IPS-15b (cell line): Measurements from ENCODE around the gene IL17RD.

ENCODE experiments used
- H3K27me3 ChIP-seq: one replicate; pipeline ENCODE4 v1.6.1; 2013; ENCODE audit warnings: low read length; ENCODE audit not compliant: control insufficient read depth, insufficient read depth
- H3K36me3 ChIP-seq: one replicate; pipeline ENCODE4 v1.6.1; 2013; ENCODE audit warnings: low read length; ENCODE audit not compliant: control insufficient read depth, insufficient read depth
- H3K4me1 ChIP-seq: one replicate; pipeline ENCODE4 v1.6.1; 2013; ENCODE audit warnings: mild to moderate bottlenecking, low read length; ENCODE audit not compliant: control insufficient read depth, insufficient read depth
- H3K4me3 ChIP-seq: one replicate; pipeline ENCODE4 v1.5.1; 2013; ENCODE audit warnings: low read depth, low read length
- H3K9ac ChIP-seq: one replicate; pipeline ENCODE4 v1.6.1; 2013; ENCODE audit warnings: low read depth, mild to moderate bottlenecking, low read length
- H3K9me3 ChIP-seq: one replicate; pipeline ENCODE4 v1.6.1; 2013; ENCODE audit warnings: mild to moderate bottlenecking, low read length; ENCODE audit not compliant: control insufficient read depth, insufficient read depth

Gene IL17RD

GRCh38 chr3:57169108-57169507 is 4.0 kb upstream of the IL17RD start:
- Histone ChIP-seq H3K4me1 (peaks cover 2% of the 10 kb centered on the region), H3K27me3 (peaks cover 31% of the 10 kb centered on the region), H3K9ac (no peak overlapping the region), H3K4me3 (no peak overlapping the region), H3K9me3 (no peaks in the 10 kb centered on the region), H3K36me3 (no peaks in the 10 kb centered on the region)

- Histone ChIP-seq H3K4me3 (no peak overlapping the region), H3K27me3 (peaks cover 39% of the 10 kb centered on the region), H3K4me1 (peaks cover 7% of the 10 kb centered on the region), H3K9me3 (no peaks in the 10 kb centered on the region), H3K36me3 (no peaks in the 10 kb centered on the region), H3K9ac (no peak overlapping the region)
Observed at GRCh38 chr3:57168151-57168550, 3.0 kb upstream of the IL17RD start.

- Histone ChIP-seq H3K9ac (no peak overlapping the region), H3K4me1 (peaks cover 8% of the 10 kb centered on the region), H3K27me3 (peaks cover 50% of the 10 kb centered on the region), H3K4me3 (no peak overlapping the region), H3K36me3 (no peaks in the 10 kb centered on the region), H3K9me3 (no peaks in the 10 kb centered on the region)
Observed at GRCh38 chr3:57166660-57167059, 1.5 kb upstream of the IL17RD start.

GRCh38 chr3:57165641-57166040 is 488 bp upstream of the IL17RD start:
- no peak overlapping the region for H3K9ac ChIP-seq
- H3K36me3 ChIP-seq, result no peaks in the 10 kb centered on the region
- H3K4me1 ChIP-seq, result peaks cover 18% of the 10 kb centered on the region
- H3K4me3 ChIP-seq, result no peak overlapping the region
- H3K9me3 ChIP-seq, result no peaks in the 10 kb centered on the region
- H3K27me3 ChIP-seq, result peaks cover 50% of the 10 kb centered on the region

GRCh38 chr3:57164217-57164656 is 916 bp downstream of the IL17RD start:
- peak overlapping the region; percentile 56 for H3K9ac ChIP-seq

GRCh38 chr3:57163751-57164150 is 1.4 kb downstream of the IL17RD start:
- no peaks in the 10 kb centered on the region for H3K36me3 ChIP-seq
- H3K4me3 ChIP-seq, result peak overlapping the region; percentile 73
- H3K9ac ChIP-seq, result no peak overlapping the region
- no peaks in the 10 kb centered on the region for H3K9me3 ChIP-seq
- peaks cover 25% of the 10 kb centered on the region for H3K4me1 ChIP-seq
- H3K27me3 ChIP-seq, result peaks cover 41% of the 10 kb centered on the region

More at GRCh38 chr3:57164217-57164656, 916 bp downstream of the IL17RD start:
- no peaks in the 10 kb centered on the region for H3K36me3 ChIP-seq
- H3K4me3 ChIP-seq, result peak overlapping the region; percentile 73
- H3K27me3 ChIP-seq, result peaks cover 45% of the 10 kb centered on the region
- H3K4me1 ChIP-seq, result peaks cover 23% of the 10 kb centered on the region
- no peaks in the 10 kb centered on the region for H3K9me3 ChIP-seq

- peaks cover 34% of the 10 kb centered on the region for H3K4me1 ChIP-seq
- peaks cover 29% of the 10 kb centered on the region for H3K27me3 ChIP-seq
- no peak overlapping the region for H3K9ac ChIP-seq
- H3K36me3 ChIP-seq, result no peaks in the 10 kb centered on the region
- no peaks in the 10 kb centered on the region for H3K9me3 ChIP-seq
- H3K4me3 ChIP-seq, result no peak overlapping the region
Observed at GRCh38 chr3:57161915-57162314, 3.2 kb downstream of the IL17RD start.

GRCh38 chr3:57160765-57161538 is 4.2 kb downstream of the IL17RD start:
- Histone ChIP-seq H3K9me3 (no peaks in the 10 kb centered on the region), H3K36me3 (no peaks in the 10 kb centered on the region), H3K9ac (peak overlapping the region; percentile 14), H3K4me3 (no peak overlapping the region), H3K4me1 (peaks cover 34% of the 10 kb centered on the region), H3K27me3 (peaks cover 27% of the 10 kb centered on the region)

GRCh38 chr3:57160076-57160764 is 4.9 kb downstream of the IL17RD start:
- Histone ChIP-seq H3K27me3 (peaks cover 27% of the 10 kb centered on the region), H3K4me3 (no peak overlapping the region), H3K9me3 (no peaks in the 10 kb centered on the region), H3K9ac (no peak overlapping the region), H3K36me3 (no peaks in the 10 kb centered on the region), H3K4me1 (peaks cover 34% of the 10 kb centered on the region)

GRCh38 chr3:57158813-57159738 is 6.1 kb downstream of the IL17RD start:
- H3K4me1 ChIP-seq, result peaks cover 34% of the 10 kb centered on the region
- no peaks in the 10 kb centered on the region for H3K9me3 ChIP-seq
- no peaks in the 10 kb centered on the region for H3K36me3 ChIP-seq
- no peak overlapping the region for H3K4me3 ChIP-seq
- peaks cover 24% of the 10 kb centered on the region for H3K27me3 ChIP-seq
- H3K9ac ChIP-seq, result no peak overlapping the region

GRCh38 chr3:57158325-57158724 is 6.8 kb downstream of the IL17RD start:
- H3K9ac ChIP-seq, result no peak overlapping the region
- H3K9me3 ChIP-seq, result no peaks in the 10 kb centered on the region
- H3K36me3 ChIP-seq, result no peaks in the 10 kb centered on the region
- H3K4me3 ChIP-seq, result no peak overlapping the region
- H3K27me3 ChIP-seq, result peaks cover 18% of the 10 kb centered on the region
- H3K4me1 ChIP-seq, result peaks cover 29% of the 10 kb centered on the region
